ENCODE measurements around the gene OR10K2. TPM values are rescaled to one million over a fixed set of nuclear protein-coding genes. Genes with fewer than 3 reads are reported as not detected.

OR10K2 gene
- total and polyA plus RNA-seq, 2 of the 4 experiments (the other 2 are of a cell fraction): not detected

GRCh38 chr1:158471920-158472319 lies 45.9 kb upstream of the OR10K2 start, which contains the start of gene OR10R2:
Gene OR10R2, plus strand, starts transcription at chr1:158472220. Its CDS starts 106 bp downstream, at chr1:158472326.
- no peak for DNase-seq
- H3K36me3 ChIP-seq (ENCODE audit: control insufficient read depth, insufficient read depth, low read length): no peaks in the 10 kb centered on the region
- intact Hi-C loops (cut with micrococcal nuclease): no loop called here
- TF ChIP-seq BHLHE40 (IDR thresholded peaks at IDR 0.05; ENCODE audit: low read depth, low read length) (no peak), RFX5 (IDR thresholded peaks at IDR 0.05; ENCODE audit: low read depth, low read length) (no peak)
- H4K20me1 ChIP-seq (ENCODE audit: insufficient read depth, low read length): no peaks in the 10 kb centered on the region
- dilution Hi-C loops (cut with HindIII; ENCODE audit: low sequenced_read_pairs, unreplicated experiment): no loop called here
- H2AK9ac ChIP-seq (replicated peaks; ENCODE audit: low read depth, low read length, poor library complexity): no peak within 1 kb of the TSS
- in situ Hi-C loops (cut with MboI; ENCODE audit: low sequenced_read_pairs): no loop called here
- no peak within 1 kb of the TSS for H3K23ac ChIP-seq (ENCODE audit: low read depth, low read length)
- H3K4me2 ChIP-seq (ENCODE audit: low read depth, low read length): no peak within 1 kb of the TSS
- no peak within 1 kb of the TSS for H4K91ac ChIP-seq (ENCODE audit: insufficient read depth, low read depth, low read length)
- no peak within 1 kb of the TSS for H2AFZ ChIP-seq (replicated peaks; ENCODE audit: low read length, poor library complexity)
- no peak within 1 kb of the TSS for H2BK15ac ChIP-seq (ENCODE audit: low read depth, low read length)
- no peak within 1 kb of the TSS for H2AK5ac ChIP-seq (ENCODE audit: low read depth, low read length)
- BruUV-seq (replicated peaks): no TSS peak
- no peaks in the 10 kb centered on the region for H3K79me1 ChIP-seq (ENCODE audit: low read depth in 1 of 2, low read length in 2 of 2)
- ChIA-PET CTCF (no interaction called here), POLR2A (ENCODE audit: unreplicated experiment) (no interaction called here)
- no peak within 1 kb of the TSS for H3K9ac ChIP-seq (ENCODE audit: low read depth, low read length)
- H3K18ac ChIP-seq (ENCODE audit: low read depth, low read length): no peak within 1 kb of the TSS
- no peak within 1 kb of the TSS for H4K5ac ChIP-seq (ENCODE audit: low read depth, low read length)
- no peak within 1 kb of the TSS for H4K8ac ChIP-seq (ENCODE audit: low read depth in 2 of 2, low read length in 2 of 2)
- no peak within 1 kb of the TSS for H3K4me3 ChIP-seq (ENCODE audit: insufficient read depth, low read depth, low read length)
- H3K9me1 ChIP-seq (ENCODE audit: insufficient read depth, low read length): no peaks in the 10 kb centered on the region
- H3K27ac ChIP-seq (ENCODE audit: insufficient read depth, low read length): no peak within 1 kb of the TSS
- no peak within 1 kb of the TSS for H2BK120ac ChIP-seq (ENCODE audit: low read depth, low read length)
- no peak for ATAC-seq (ENCODE audit: low read depth)
- H3K4ac ChIP-seq (ENCODE audit: low read depth, low read length): no peak within 1 kb of the TSS
- H3K56ac ChIP-seq (ENCODE audit: extremely low read depth, insufficient read depth, low read length): no peak within 1 kb of the TSS
- no peaks in the 10 kb centered on the region for H3K9me3 ChIP-seq (ENCODE audit: control insufficient read depth, insufficient read depth, low read length)
- no peak within 1 kb of the TSS for H2BK20ac ChIP-seq (ENCODE audit: low read depth, low read length)
- H3K4me1 ChIP-seq (ENCODE audit: control insufficient read depth, insufficient read depth, low read length): no peaks in the 10 kb centered on the region
- no peak within 1 kb of the TSS for H2BK5ac ChIP-seq (ENCODE audit: low read depth, low read length, poor library complexity, severe bottlenecking)
- H3K27me3 ChIP-seq (ENCODE audit: control insufficient read depth, insufficient read depth, low read length): no peaks in the 10 kb centered on the region
- no peak within 1 kb of the TSS for H3K14ac ChIP-seq (replicated peaks; ENCODE audit: low read depth, low read length)

Data from IMR-90 (cell line).